ENCODE measurements around the gene IQUB.
"Not testable (repeated sequence)": the region's sequence is repeated elsewhere in the genome, so short reads cannot be mapped to it uniquely, and the experiment has no call there.

Gene IQUB

DNA sequence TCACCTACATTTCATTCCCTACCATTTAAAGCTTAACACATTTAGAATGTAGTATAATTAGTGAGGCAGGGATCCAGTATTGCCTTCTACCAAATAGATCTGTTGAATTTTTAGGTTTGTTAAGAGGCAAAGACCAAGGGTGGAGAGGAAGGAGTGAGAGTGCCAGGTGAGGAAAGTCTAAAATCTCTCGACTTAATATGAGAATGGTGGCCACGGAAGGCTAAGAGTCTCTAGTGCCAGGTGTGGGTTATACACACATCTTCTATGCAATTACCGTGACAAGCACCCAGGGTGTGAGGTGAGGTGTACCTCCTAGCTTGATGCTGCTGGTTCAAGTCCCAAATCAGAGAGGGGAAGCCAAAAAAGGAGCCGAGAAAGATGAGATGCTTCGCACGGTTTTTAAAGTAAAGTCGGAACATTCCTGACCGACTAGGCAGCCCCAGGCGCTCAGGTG is 439 bp downstream of the IQUB start:
- in situ Hi-C loops (cut with MboI; ENCODE audit: low sequenced_read_pairs, unreplicated experiment) = no loop called here
- no peak for DNase-seq (ENCODE audit: low spot score)

DNA sequence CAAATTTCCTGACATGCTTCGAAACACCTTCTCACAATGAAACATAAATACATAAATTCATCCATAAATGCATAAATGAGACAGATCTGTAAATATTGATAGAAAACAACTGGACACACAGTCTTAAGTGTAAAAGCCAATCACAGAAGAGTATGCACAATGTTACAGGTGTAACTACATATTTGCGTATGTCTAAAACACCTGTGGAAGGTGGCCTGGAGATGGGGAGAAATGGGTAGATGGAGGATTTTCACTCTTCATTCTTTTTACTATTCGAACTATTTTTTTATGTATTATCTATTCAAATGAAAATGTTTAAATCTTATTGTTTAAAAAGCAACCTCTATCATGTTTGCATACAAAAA is 860 bp downstream of the IQUB start:
- in situ Hi-C loops (cut with MboI; ENCODE audit: low sequenced_read_pairs, unreplicated experiment) = no loop called here
- TF ChIP-seq, protein P1, sequence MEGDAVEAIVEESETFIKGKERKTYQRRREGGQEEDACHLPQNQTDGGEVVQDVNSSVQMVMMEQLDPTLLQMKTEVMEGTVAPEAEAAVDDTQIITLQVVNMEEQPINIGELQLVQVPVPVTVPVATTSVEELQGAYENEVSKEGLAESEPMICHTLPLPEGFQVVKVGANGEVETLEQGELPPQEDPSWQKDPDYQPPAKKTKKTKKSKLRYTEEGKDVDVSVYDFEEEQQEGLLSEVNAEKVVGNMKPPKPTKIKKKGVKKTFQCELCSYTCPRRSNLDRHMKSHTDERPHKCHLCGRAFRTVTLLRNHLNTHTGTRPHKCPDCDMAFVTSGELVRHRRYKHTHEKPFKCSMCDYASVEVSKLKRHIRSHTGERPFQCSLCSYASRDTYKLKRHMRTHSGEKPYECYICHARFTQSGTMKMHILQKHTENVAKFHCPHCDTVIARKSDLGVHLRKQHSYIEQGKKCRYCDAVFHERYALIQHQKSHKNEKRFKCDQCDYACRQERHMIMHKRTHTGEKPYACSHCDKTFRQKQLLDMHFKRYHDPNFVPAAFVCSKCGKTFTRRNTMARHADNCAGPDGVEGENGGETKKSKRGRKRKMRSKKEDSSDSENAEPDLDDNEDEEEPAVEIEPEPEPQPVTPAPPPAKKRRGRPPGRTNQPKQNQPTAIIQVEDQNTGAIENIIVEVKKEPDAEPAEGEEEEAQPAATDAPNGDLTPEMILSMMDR (IDR thresholded peaks at IDR 0.05; ENCODE audit: borderline replicate concordance, control extremely low read depth, extremely low read depth, insufficient read depth, missing control alignments) = no peak

More for the DNA sequence above, 439 bp downstream of the IQUB start:
- TF ChIP-seq, protein P1 (IDR thresholded peaks at IDR 0.05; ENCODE audit: borderline replicate concordance, control extremely low read depth, extremely low read depth, insufficient read depth, missing control alignments) = no peak

DNA sequence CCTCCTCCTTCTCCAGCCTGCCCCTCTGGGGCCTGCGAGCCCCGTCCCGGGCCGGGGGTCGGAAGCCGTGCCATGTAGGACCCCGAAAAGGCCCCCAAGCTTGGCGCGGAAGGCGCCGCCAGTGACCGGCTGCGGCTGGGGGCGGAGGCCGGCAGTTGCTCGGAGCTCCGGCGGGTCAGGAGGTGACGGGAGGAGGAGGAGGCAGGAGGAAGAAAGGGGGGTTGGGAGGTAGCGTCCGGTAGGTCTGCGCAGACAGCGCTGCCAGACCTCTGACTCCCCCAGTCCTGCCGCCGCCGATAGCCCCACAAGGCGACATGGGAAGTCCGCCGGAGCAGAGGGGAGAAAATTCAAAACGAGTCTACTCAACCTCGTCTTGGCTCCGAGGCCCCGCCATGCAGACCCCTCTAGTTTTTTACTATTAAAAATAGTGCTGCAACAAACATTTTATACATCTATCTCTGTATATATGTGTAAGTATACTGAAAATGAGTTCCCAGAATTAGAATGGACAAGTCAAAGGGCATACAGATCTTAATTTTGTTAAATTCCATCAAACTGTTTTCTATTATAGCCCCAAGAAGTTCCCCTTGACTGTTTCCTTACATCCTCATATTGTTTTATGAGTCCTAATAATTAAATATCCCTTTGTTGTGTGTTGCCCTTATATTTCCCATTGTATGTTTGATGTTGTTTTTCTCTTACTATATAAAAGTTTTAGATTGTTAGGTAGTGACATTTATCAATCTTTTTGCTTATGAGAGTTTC is 1.4 kb downstream of the IQUB start:
- in situ Hi-C loops (cut with MboI; ENCODE audit: low sequenced_read_pairs, unreplicated experiment); DNase-seq (ENCODE audit: low spot score): not testable (repeated sequence)

More for the DNA sequence above, 860 bp downstream of the IQUB start:
- no peak for DNase-seq (ENCODE audit: low spot score)

DNA sequence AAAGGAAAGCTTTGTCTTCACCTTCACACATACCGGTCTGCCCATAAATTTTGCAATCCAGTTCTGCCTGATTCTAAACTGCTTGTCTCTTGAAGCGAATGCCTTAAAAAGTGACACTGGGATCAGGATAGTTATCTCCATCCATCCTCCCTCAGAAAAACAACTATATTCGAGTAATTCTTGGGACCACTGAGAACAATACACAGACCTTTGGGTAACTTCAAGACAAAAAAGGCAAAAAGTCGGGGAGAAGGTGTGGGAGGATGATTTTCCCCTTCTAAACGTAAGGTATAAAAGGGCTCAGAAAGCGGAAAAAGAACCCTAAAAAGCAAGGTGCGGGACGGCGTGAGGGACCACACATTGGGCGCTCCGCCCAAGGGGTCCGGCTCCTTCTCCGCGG is 2.1 kb downstream of the IQUB start:
- DNase-seq (ENCODE audit: low spot score); in situ Hi-C loops (cut with MboI; ENCODE audit: low sequenced_read_pairs, unreplicated experiment): not testable (repeated sequence)

DNA sequence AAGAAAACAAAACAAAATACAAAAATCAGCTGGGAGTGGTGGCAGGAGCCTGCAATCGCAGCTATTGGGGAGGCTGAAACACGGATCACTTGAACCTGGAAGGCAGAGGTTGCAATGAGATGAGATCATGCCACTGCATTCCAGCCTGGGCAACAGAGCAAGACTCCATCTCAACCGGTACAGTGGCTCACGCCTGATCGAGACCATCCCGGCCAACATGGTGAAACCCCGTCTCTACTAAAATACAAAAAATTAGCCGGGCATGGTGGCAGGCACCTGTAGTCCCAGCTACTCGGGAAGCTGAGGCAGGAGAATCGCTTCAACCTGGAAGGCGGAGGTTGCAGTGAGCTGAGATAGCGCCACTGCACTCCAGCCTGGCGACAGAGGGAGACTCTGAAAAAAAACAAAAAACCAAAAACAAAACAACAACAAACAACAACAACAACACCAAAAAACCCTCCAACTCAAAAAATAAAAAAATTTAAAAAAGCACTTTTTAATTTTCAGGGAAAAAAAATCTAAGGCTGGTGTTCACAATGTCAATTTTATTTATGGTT is 4.3 kb downstream of the IQUB start:
- DNase-seq (ENCODE audit: low spot score); in situ Hi-C loops (cut with MboI; ENCODE audit: low sequenced_read_pairs, unreplicated experiment): not testable (repeated sequence)

DNA sequence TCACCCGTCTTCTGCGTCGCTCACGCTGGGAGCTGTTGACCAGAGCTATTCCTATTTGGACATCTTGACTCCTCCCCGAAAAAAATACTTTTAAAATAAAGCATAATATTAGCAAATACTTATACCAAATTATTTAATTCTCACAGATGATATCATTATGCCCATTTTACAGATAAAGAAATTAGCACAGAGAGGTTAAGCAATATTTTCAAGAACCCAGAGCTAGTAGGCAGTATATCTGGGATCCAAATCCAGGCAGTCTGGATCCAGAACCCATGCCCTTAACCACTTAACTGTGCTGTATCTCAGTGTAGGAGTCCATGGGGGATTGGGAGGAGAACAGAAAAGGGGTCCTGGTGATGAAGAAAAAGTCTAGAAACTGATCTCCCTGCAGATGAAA is 6.1 kb downstream of the IQUB start:
- TF ChIP-seq, protein P1 (IDR thresholded peaks at IDR 0.05; ENCODE audit: borderline replicate concordance, control extremely low read depth, extremely low read depth, insufficient read depth, missing control alignments) = no peak
- no peak for DNase-seq (ENCODE audit: low spot score)
- in situ Hi-C loops (cut with MboI; ENCODE audit: low sequenced_read_pairs, unreplicated experiment) = no loop called here

DNA sequence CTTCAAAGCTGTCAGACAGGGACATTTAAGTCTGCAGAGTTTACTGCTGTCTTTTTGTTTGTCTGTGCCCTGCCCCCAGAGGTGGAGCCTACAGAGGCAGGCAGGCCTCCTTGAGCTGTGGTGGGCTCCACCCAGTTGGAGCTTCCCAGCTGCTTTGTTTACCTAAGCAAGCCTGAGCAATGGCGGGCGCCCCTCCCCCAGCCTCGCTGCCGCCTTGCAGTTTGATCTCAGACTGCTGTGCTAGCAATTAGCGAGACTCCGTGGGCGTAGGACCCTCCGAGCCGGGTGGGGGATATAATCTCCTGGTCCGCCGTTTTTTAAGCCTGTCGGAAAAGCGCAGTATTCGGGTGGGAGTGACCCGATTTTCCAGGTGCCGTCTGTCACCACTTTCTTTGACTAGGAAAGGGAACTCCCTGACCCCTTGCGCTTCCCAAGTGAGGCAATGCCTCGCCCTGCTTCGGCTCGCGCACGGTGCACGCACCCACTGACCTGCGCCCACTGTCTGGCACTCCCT is 6.6 kb downstream of the IQUB start:
- in situ Hi-C loops (cut with MboI; ENCODE audit: low sequenced_read_pairs, unreplicated experiment); DNase-seq (ENCODE audit: low spot score): not testable (repeated sequence)

DNA sequence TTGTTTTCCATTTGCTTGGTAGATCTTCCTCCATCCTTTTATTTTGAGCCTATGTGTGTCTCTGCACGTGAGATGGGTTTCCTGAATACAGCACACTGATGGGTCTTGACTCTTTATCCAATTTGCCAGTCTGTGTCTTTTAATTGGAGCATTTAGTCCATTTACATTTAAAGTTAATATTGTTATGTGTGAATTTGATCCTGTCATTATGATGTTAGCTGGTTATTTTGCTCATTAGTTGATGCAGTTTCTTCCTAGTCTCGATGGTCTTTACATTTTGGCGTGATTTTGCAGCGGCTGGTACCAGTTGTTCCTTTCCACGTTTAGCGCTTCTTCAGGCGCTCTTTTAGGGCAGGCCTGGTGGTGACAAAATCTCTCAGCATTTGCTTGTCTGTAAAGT is 7.9 kb downstream of the IQUB start:
- in situ Hi-C loops (cut with MboI; ENCODE audit: low sequenced_read_pairs, unreplicated experiment); DNase-seq (ENCODE audit: low spot score): not testable (repeated sequence)

DNA sequence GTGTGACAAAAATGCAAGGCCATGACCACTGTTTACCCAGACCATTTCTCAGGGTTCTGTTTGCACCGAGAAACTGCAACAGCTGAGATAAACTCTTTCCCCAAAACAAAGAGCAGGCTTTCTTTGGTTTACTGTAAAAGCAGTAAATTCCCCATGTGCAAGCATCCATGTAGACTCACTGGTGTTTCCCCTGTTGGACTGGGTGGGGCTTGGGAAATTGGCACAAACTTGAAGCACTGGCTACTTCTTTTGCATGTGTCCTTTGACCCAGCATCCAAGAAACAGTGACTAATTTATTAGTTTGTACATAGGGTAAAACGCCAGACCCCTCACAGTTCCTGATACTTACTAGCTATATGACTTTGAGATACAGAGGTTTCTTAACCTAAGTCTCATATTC is 12.3 kb downstream of the IQUB start:
- in situ Hi-C loops (cut with MboI; ENCODE audit: low sequenced_read_pairs, unreplicated experiment) = no loop called here
- TF ChIP-seq, protein P1 (IDR thresholded peaks at IDR 0.05; ENCODE audit: borderline replicate concordance, control extremely low read depth, extremely low read depth, insufficient read depth, missing control alignments) = no peak
- DNase-seq (ENCODE audit: low spot score) = no peak

Data from GM13976 (cell line).